ENCODE measurements around the gene CENATAC. TPM values are rescaled to one million over a fixed set of nuclear protein-coding genes. Genes with fewer than 3 reads are reported as not detected.
"Not testable (repeated sequence)": the region's sequence is repeated elsewhere in the genome, so short reads cannot be mapped to it uniquely, and the experiment has no call there.

Gene CENATAC
- polyA plus RNA-seq, 1 donor, result 35.0 TPM

DNA sequence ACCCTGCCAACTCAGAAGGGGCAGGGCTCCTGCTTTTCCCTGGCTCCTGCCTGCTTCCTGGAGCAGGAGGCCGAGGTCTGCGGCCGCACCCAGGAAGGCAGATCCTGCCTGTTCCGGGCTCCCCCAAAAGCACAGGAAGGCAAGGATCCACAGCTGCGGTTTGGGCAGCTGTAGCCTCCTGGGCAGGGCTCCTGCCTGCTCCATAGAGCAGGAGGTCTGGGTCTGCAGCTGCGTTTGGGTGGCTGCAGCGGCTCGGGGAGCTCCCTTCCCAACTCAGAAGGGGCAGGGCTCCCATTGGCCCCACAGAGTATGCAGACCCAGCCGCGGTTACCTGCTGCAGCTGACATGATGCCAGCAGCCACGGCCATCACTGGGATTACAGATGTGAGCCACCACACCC is 36.3 kb upstream of the CENATAC start:
- no peak overlapping the region for H3K27ac ChIP-seq (ENCODE audit: low read length)
- H3K4me3 ChIP-seq (ENCODE audit: low read length), result no peak overlapping the region
- H3K36me3 ChIP-seq (ENCODE audit: control insufficient read depth, insufficient read depth, low read length), result no peaks in the 10 kb centered on the region
- H3K27me3 ChIP-seq (ENCODE audit: control insufficient read depth, insufficient read depth, low read length), result no peaks in the 10 kb centered on the region
- no CpG with 5 or more reads among the region's 11 CpGs for WGBS (ENCODE audit: insufficient coverage, low lambda C conversion rate)
- no peaks in the 10 kb centered on the region for H3K9me3 ChIP-seq (ENCODE audit: control insufficient read depth, low read depth, low read length)
- H3K4me1 ChIP-seq (ENCODE audit: control insufficient read depth, insufficient read depth, low read length), result no peaks in the 10 kb centered on the region
- DNase-seq, result no peak

DNA sequence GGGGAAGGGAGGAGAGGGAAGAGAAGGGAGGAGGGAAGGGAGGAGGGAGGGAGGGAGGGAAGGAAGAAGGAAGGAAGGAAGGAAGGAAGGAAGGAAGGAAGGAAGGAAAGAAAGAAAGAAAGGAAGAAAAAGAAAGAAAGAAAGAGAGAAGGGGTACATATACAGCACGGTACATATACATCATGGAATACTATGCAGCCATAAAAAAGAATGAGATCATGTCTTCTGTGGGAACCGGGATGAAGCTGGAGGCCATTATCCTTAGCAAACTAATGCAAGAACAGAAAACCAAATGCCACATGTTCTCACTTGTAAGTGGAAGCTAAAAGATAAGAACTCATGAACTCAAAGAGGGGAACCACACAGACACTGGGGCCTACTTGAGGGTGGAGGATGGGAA is 28.4 kb upstream of the CENATAC start:
- H3K4me3 ChIP-seq (ENCODE audit: low read length); H3K36me3 ChIP-seq (ENCODE audit: control insufficient read depth, insufficient read depth, low read length); DNase-seq; H3K27ac ChIP-seq (ENCODE audit: low read length); H3K4me1 ChIP-seq (ENCODE audit: control insufficient read depth, insufficient read depth, low read length); H3K9me3 ChIP-seq (ENCODE audit: control insufficient read depth, low read depth, low read length): not testable (repeated sequence)
- no CpG with 5 or more reads among the region's 2 CpGs for WGBS (ENCODE audit: insufficient coverage, low lambda C conversion rate)
- peaks cover 11% of the 10 kb centered on the region for H3K27me3 ChIP-seq (ENCODE audit: control insufficient read depth, insufficient read depth, low read length)

- no CpG with 5 or more reads among the region's 33 CpGs for whole genome bisulfite sequencing (ENCODE audit: insufficient coverage, low lambda C conversion rate)
Measured at GRCh38 chr11:118971646-118972045, 26.3 kb upstream of the CENATAC start, which contains the start of gene FOXR1. Gene FOXR1, plus strand, starts transcription at chr11:118971761. Its CDS starts 171 bp downstream, at chr11:118971932.

GRCh38 chr11:118973985-118974384 is 24.0 kb upstream of the CENATAC start:
- no CpG with 5 or more reads among the region's 2 CpGs for WGBS (ENCODE audit: insufficient coverage, low lambda C conversion rate)
- no peak for DNase-seq
- Histone ChIP-seq H3K27ac (ENCODE audit: low read length) (no peak overlapping the region), H3K4me3 (ENCODE audit: low read length) (no peak overlapping the region), H3K4me1 (ENCODE audit: control insufficient read depth, insufficient read depth, low read length) (peaks cover under 1% of the 10 kb centered on the region), H3K27me3 (ENCODE audit: control insufficient read depth, insufficient read depth, low read length) (peaks cover 11% of the 10 kb centered on the region), H3K36me3 (ENCODE audit: control insufficient read depth, insufficient read depth, low read length) (no peaks in the 10 kb centered on the region), H3K9me3 (ENCODE audit: control insufficient read depth, low read depth, low read length) (peaks cover 3% of the 10 kb centered on the region)

More at GRCh38 chr11:118971646-118972045, 26.3 kb upstream of the CENATAC start, which contains the start of gene FOXR1:
- Histone ChIP-seq H3K27ac (ENCODE audit: low read length) (no peak within 1 kb of the TSS), H3K27me3 (ENCODE audit: control insufficient read depth, insufficient read depth, low read length) (peaks cover 11% of the 10 kb centered on the region), H3K9me3 (ENCODE audit: control insufficient read depth, low read depth, low read length) (peaks cover 3% of the 10 kb centered on the region), H3K36me3 (ENCODE audit: control insufficient read depth, insufficient read depth, low read length) (no peaks in the 10 kb centered on the region), H3K4me1 (ENCODE audit: control insufficient read depth, insufficient read depth, low read length) (no peaks in the 10 kb centered on the region), H3K4me3 (ENCODE audit: low read length) (no peak within 1 kb of the TSS)
- no peak for DNase-seq

- H3K4me3 ChIP-seq (ENCODE audit: low read length), result no peak overlapping the region
Measured at GRCh38 chr11:118975771-118976709, 21.9 kb upstream of the CENATAC start.

DNA sequence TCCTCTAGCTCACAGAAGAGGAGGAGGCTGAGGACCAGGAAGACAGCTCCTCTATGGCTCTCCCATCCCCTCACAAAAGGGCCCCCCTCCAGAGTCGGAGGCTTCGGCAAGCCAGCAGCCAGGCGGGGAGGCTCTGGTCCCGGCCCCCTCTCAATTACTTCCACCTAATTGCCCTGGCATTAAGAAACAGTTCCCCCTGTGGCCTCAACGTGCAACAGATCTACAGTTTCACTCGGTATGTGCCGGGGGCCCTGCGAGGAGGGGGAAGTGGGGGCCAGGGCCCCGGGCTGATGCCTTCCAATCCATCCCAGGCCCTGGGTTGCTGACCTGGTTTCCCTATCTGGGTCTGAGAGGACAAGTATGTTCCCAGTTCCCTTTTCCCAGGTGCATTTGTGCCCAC is 18.5 kb upstream of the CENATAC start:
- DNase-seq, result peak in 1 of 2 donors; percentile 19
- Histone ChIP-seq H3K36me3 (ENCODE audit: control insufficient read depth, insufficient read depth, low read length) (no peaks in the 10 kb centered on the region), H3K27me3 (ENCODE audit: control insufficient read depth, insufficient read depth, low read length) (no peaks in the 10 kb centered on the region), H3K4me1 (ENCODE audit: control insufficient read depth, insufficient read depth, low read length) (peaks cover 18% of the 10 kb centered on the region), H3K4me3 (ENCODE audit: low read length) (no peak overlapping the region), H3K27ac (ENCODE audit: low read length) (no peak overlapping the region), H3K9me3 (ENCODE audit: control insufficient read depth, low read depth, low read length) (no peaks in the 10 kb centered on the region)
- WGBS (ENCODE audit: insufficient coverage, low lambda C conversion rate), result no CpG with 5 or more reads among the region's 9 CpGs

More at GRCh38 chr11:118975771-118976709, 21.9 kb upstream of the CENATAC start:
- Histone ChIP-seq H3K36me3 (ENCODE audit: control insufficient read depth, insufficient read depth, low read length) (no peaks in the 10 kb centered on the region), H3K27ac (ENCODE audit: low read length) (no peak overlapping the region), H3K27me3 (ENCODE audit: control insufficient read depth, insufficient read depth, low read length) (peaks cover 7% of the 10 kb centered on the region), H3K4me1 (ENCODE audit: control insufficient read depth, insufficient read depth, low read length) (peaks cover 18% of the 10 kb centered on the region), H3K9me3 (ENCODE audit: control insufficient read depth, low read depth, low read length) (peaks cover 3% of the 10 kb centered on the region)
- DNase-seq, result no peak
- WGBS (ENCODE audit: insufficient coverage, low lambda C conversion rate), result no CpG with 5 or more reads among the region's 15 CpGs

GRCh38 chr11:118980191-118980881 is 17.6 kb upstream of the CENATAC start:
- Histone ChIP-seq H3K27ac (ENCODE audit: low read length) (peak overlapping the region; percentile 60), H3K27me3 (ENCODE audit: control insufficient read depth, insufficient read depth, low read length) (no peaks in the 10 kb centered on the region), H3K4me1 (ENCODE audit: control insufficient read depth, insufficient read depth, low read length) (peaks cover 18% of the 10 kb centered on the region), H3K36me3 (ENCODE audit: control insufficient read depth, insufficient read depth, low read length) (no peaks in the 10 kb centered on the region), H3K4me3 (ENCODE audit: low read length) (no peak overlapping the region), H3K9me3 (ENCODE audit: control insufficient read depth, low read depth, low read length) (no peaks in the 10 kb centered on the region)
- DNase-seq, result peak; percentile 56 to 80
- WGBS (ENCODE audit: insufficient coverage, low lambda C conversion rate), result 0% methylated on average over 1 of the region's 21 CpGs

- DNase-seq; H3K27ac ChIP-seq (ENCODE audit: low read length); H3K36me3 ChIP-seq (ENCODE audit: control insufficient read depth, insufficient read depth, low read length); H3K4me3 ChIP-seq (ENCODE audit: low read length); H3K27me3 ChIP-seq (ENCODE audit: control insufficient read depth, insufficient read depth, low read length); H3K9me3 ChIP-seq (ENCODE audit: control insufficient read depth, low read depth, low read length): not testable (repeated sequence)
- H3K4me1 ChIP-seq (ENCODE audit: control insufficient read depth, insufficient read depth, low read length), result peaks cover 14% of the 10 kb centered on the region
- WGBS (ENCODE audit: insufficient coverage, low lambda C conversion rate), result no CpG with 5 or more reads among the region's 8 CpGs
Measured at GRCh38 chr11:118984337-118984736, 13.6 kb upstream of the CENATAC start.

DNA sequence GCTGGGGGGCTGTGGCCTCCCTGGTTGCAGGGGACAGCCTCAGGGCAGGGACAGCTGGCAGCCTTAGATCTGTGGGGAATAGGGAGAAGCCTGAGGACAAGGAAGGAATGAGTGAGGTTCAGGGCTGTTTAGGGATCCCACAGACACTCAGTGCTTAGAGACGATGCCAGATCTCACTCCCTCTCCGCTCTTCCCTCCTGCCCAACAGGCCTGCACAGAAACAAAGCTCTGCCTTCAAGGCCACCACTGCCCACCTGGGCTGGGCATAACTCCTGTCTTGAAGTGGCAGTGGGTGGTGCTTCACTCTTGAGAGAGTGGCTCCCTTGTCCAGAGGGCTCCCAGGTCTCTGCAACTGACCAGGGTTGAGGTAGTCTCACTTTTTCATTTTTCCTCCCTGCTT is 13.1 kb upstream of the CENATAC start:
- no CpG with 5 or more reads among the region's 2 CpGs for WGBS (ENCODE audit: insufficient coverage, low lambda C conversion rate)
- H3K4me1 ChIP-seq (ENCODE audit: control insufficient read depth, insufficient read depth, low read length), result peaks cover 10% of the 10 kb centered on the region
- no peaks in the 10 kb centered on the region for H3K36me3 ChIP-seq (ENCODE audit: control insufficient read depth, insufficient read depth, low read length)
- no peak overlapping the region for H3K4me3 ChIP-seq (ENCODE audit: low read length)
- no peak overlapping the region for H3K27ac ChIP-seq (ENCODE audit: low read length)
- H3K9me3 ChIP-seq (ENCODE audit: control insufficient read depth, low read depth, low read length), result no peaks in the 10 kb centered on the region
- no peaks in the 10 kb centered on the region for H3K27me3 ChIP-seq (ENCODE audit: control insufficient read depth, insufficient read depth, low read length)
- no peak for DNase-seq

DNA sequence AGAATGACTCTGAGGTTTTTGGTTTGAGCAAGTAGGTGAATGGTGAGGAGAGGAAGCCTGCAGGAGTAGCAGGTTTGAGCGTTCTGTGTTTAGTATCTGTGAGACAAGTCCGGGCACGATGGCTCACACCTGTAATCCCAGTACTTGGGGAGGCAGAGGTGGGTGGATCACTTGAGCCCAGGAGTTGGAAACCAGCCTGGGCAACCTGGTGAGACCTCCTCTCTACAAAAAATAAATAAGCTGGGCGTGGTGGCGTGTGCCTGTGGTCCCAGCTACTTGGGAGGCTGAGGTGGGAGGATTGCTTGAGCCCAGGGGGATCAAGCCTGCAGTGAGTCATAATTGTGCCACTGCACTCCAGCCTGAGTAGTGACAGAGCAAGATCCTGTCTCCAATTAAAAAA is 9.7 kb upstream of the CENATAC start:
- Histone ChIP-seq H3K27me3 (ENCODE audit: control insufficient read depth, insufficient read depth, low read length) (no peaks in the 10 kb centered on the region), H3K36me3 (ENCODE audit: control insufficient read depth, insufficient read depth, low read length) (no peaks in the 10 kb centered on the region), H3K4me1 (ENCODE audit: control insufficient read depth, insufficient read depth, low read length) (no peaks in the 10 kb centered on the region), H3K4me3 (ENCODE audit: low read length) (no peak overlapping the region), H3K9me3 (ENCODE audit: control insufficient read depth, low read depth, low read length) (peaks cover 6% of the 10 kb centered on the region), H3K27ac (ENCODE audit: low read length) (no peak overlapping the region)
- no CpG with 5 or more reads among the region's 5 CpGs for WGBS (ENCODE audit: insufficient coverage, low lambda C conversion rate)
- DNase-seq, result no peak

All from large intestine (tissue), 3 donors.